ENCODE data around the gene ASPG.

Gene ASPG

DNA sequence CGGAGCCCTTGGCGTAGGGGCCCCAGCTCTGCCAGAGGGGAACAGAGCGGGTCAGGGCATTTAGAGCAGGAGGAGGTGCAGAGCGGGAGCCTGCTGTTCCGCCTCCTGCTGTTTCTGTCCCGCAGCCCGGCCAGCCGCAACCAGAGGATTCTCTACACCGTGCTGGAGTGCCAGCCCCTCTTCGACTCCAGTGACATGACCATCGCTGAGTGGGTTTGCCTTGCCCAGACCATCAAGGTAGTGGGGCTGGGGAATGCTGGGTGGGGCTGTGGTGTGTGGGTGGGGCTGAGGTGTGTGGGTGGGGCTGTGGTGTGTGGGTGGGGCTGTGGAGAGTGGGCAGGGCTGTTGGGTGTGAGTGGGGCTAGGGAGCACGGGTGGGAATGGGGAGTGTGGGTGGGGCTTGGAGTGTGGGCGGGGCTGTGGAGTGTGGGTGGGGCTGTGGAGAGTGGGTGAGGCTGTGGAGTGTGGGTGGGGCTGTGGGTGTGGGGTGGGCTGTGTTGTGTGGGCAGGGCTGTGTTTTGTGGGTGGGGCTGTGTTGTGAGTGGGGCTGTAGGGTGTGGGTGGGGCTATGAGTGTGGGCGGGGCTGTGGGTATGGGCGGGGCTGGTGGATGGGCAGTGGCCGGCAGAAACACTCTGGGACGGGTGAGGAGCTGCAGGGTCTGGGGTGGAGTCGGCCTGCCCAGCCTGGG, 8.0 kb downstream of the ASPG start:
- no peak for DNase-seq (ENCODE audit: low read depth in 2 of 3, low spot score in 1 of 3)

DNA sequence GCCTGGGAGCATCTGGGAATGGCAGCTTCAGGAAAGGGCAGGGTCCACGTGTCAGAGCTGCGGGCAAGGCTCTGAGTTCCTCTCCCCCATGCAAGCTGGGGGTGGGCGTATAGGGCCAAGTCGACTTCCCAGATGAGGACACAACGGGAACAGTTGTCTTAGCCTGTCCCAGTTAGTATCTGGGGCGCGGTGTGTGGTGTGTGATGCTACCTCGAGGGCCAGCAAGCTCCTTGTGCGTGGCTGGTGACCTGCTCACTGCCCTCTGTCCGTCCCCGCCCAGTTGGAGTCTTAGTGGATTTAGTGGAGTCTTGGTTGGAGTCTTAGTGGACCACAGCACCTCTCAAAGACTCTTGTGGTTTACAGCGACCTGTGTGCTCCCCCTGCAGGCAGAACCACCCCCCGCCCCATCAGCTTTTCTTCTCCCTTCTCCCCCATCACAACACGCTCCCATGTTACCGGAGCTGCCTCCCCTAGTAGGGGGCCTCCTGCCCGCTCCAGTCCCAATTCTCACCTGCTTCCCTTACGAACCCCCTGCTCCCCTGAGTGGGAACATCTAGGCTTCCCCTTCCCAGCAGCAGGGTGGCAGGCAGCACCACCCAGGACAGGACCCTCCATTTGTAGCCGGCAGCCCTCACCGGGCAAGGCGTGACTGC, 8.7 kb downstream of the ASPG start:
- DNase-seq (ENCODE audit: low read depth in 2 of 3, low spot score in 1 of 3), result no peak

DNA sequence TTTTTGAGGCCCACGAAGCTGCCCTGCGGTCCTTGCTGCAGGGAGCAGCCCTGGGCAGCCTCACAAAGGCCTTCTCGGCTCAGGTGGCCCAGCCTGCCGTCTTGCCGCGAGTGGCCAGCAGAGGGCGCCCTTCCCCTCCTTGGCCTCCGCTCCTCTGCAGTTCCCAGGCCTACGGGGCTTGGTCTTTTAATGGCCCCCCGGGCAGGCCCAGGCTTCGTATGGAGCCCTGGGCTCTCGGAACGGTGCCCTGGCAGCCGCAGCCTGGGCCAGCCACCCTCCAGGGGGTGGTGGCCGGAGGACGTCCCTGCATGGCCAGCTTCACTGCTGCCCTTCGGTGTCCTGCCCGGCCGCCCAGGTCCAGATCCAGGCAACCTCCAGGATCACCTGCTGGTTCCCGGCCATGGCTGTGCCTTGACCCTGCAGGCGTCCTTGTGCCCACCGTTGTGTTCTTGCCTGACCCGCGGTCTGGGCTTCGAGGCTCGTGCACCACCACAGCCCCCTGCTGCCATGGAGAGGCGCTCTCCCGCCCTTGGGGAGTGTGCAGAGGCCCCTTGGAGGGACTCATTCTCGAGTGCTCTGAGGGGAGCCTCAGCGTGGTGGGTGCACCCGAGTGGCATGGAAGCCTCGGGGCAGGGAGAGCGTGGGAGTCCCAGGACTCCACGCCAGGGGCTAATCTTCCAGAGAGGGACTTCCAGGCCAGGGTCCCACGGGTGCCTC, 9.4 kb downstream of the ASPG start:
- peak; percentile 58 to 81 (median 66) for DNase-seq (ENCODE audit: low read depth in 2 of 3, low spot score in 1 of 3)

DNA sequence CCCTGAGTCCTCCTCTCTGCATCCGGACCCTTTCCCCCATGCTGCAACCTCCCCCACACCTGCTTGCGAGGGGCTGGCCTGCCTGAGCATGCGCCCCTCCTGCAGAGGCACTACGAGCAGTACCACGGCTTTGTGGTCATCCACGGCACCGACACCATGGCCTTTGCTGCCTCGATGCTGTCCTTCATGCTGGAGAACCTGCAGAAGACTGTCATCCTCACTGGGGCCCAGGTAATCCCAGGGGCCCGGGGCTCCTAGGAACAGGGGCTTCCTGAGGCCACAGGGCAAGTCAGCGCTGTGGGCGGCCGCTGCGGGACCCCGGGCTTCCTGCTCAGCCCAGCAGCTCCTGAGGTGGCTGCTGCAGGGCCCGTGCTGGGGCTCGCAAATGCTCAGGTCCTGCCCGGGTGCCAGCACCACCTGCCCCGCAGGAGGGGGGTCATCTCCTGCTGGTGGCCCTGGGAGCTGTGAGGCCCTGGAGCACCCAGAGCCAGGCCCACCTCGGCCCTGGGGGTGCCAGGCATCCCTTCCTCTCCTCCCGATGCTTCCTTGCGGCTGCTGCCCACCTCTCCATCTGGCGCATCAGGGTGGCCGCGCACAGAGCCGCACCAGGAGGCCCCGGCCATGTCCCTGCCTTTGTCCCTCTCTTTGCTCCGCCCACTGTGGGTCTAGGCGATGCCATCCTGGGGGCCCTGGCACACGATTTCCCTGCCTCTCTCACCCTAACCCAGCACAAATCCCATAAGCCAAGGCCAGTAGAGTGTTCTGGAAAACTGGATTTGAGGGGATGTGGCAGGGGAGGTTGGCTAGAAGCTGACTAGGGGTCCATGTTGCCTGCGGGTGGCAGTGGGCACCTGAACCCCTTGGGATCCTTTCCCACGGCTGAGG, 10.2 kb downstream of the ASPG start:
- DNase-seq (ENCODE audit: low read depth in 2 of 3, low spot score in 1 of 3), result no peak

DNA sequence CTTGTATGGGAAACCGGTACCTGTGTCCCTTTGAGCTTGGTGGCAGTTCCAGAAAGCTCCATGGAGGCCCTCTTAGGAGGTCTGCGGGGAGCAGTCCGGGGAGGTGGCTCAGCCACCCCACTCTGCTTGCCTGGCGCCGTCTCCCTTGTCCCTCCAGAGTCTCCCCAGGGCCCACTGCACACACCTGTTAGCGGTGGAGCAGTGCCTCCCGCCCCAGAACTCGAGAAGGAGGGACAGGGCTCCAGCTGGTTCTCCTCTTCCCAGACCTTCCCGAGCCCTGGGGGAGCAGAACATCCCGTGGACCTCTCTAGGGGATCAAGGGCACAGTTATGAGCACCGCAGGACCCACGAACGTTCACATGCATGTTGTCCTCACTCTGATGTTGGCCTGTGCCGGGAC, 10.8 kb downstream of the ASPG start:
- DNase-seq (ENCODE audit: low read depth in 2 of 3, low spot score in 1 of 3), result no peak

DNA sequence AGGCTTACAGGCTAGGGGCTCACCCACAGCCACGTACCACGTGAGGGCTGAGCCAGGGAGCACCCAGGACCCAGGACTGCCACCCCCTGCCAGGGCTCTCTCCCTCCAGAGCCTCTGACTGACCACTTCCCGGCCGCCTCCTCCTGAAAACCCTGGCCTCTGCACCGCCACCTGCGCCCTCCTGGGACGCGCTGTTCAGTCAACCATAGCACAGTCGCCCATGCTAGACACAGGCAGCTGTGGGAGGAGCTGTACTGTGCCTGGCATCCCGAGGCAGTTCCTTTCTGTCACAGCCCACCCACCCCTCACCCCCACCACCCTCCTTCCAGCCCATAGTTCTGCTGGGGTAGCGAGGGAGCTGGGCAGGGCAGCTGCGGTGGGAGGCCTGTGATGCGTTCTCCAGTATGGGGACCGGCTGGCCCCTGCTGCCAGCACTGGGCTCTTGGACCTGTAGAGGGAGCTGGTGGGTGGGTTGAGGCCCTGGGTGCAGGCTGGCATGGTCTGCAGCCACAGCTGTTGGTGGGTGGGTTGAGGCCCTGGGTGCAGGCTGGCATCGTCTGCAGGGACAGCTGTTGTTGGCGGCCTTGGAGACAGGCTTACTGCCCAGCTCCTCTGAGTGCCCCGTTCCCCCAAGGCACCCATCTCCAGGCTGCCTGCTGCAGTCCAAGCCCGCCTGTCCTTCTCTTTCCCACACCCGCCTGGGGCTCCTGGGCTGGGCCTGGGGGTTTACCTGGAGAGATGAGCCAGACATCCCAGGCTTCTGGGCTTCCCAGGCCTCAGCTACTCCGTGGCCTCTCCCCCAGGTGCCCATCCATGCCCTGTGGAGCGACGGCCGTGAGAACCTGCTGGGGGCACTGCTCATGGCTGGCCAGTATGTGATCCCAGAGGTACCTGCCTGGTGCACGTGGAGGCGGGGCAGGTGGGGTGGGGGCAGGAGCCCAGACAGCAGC, 11.5 kb downstream of the ASPG start:
- no peak for DNase-seq (ENCODE audit: low read depth in 2 of 3, low spot score in 1 of 3)

DNA sequence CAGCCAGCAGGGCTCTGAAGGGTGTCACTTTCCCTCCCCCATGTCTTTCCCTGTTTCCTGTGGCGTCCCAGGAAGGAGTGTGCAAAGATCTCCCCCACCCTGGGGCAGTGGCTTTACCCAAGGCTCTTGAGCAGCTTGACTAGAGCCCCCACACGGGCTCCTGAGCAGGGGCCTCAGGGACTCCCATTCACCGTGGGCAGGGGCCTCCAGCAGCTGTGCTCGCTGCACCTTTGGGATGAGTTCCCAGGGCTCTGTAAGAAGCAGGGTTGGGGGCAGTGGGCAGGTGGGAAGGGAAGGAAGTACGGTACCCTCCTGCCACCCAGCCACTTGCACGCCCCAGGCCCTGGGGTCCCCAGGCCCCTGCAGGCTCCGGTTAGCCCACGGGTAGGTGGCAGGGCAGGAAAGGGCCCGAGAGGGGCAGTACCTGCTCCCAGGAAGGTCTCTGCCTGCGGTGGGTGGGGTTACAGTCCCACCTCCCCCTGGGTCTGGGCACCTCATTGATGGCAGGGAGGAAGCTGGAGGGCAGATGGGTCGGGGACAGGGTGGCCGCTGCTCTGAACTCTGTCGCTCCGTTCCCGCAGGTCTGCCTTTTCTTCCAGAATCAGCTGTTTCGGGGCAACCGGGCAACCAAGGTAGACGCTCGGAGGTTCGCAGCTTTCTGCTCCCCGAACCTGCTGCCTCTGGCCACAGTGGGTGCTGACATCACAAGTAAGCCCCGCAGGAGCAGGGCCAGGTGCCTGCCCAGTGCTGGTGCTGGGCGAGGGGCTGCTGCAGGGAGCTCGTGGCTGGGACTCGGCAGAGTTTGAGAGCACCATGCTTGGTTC, 13.0 kb downstream of the ASPG start:
- no peak for DNase-seq (ENCODE audit: low read depth in 2 of 3, low spot score in 1 of 3)

DNA sequence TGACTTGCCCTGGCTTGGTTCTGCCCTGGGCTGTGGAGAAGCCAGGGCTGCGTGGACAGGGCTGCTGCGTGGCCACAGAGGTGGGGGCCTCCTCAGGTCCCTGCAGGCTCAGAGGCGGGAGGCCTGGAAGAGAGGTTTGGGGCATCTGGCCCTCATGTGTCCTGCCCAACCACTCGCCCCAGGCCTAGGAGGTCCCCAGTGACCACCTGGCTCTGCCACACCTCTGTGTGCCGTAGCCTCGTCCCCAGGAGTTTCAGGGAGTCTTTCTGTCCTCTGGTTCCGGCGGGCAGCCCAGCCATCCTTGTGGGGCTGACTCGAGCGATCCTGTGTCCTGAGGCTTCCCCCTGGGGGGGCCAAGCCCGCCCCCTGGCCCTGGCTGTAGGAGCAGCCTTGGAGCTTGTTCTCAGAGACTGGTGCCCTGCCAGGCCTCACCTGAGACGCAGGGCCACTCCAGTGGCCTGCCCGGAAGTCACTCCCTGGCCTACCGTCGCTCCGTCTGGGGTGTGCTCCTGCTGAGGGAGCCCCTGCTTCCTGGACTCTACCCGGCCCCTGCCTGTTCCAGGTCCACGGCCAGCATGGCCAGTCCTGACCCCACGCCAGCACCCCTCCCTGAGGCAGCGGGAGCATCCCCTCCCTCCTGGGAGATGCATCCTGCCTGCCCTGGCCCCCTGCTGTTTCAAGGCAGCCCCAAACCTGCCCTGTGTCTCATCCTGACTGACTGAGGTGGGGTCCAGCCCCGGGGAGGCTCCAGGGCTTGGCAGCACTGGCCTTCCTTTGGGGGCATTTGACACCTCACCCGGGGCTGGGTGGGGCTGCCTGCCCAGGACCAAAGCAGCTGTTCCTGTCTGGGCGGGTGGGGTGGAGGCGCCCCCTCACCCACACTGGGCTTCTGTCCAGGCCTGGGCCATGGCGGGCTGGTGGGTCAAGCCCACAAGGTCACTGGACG, 13.9 kb downstream of the ASPG start:
- no peak for DNase-seq (ENCODE audit: low read depth in 2 of 3, low spot score in 1 of 3)

DNA sequence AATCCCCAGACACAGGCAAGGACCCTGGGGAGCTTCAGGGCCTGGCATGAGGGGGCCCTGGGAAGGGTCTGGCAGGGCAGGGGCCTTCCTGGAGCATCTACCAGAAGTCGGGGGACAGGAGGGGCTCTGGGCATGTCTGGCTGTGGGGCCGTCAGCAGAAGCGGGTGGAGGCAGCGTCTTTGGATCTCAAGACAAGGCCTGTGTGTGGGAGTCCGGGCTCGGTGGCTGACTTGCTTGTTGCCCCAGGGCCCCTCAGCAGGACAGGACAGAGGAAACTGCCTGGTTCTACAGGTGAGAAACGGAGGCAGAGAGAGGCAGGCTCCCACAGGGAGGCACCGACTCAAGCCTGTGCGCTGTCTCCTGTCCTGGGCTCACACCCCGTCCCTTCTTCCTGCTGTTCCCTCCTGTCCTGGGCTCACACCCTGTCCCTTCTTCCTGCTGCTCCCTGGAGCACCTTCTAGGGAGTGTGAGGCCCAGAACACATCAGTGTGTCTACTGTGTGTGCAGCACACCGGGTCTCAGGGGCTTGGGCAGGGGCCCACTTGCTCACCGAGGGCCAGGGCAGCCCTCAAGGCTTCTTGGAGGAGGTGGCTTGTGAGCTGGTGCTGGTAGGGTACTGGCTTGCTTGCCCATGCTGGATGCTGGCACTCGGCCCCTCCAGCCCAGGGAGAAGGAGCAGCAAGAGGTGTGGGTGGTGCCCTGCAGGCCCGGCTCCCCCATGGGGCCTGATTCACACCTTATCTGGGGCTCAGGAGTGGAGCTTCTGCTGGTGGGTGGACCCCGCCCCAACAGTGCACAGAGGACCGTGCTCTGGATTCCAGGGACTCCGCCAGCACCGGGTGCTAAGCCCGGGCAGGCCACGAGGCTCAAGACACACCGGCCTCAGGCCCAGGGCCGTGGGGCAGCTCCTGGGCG, 14.9 kb downstream of the ASPG start:
- DNase-seq (ENCODE audit: low read depth in 2 of 3, low spot score in 1 of 3), result no peak

DNA sequence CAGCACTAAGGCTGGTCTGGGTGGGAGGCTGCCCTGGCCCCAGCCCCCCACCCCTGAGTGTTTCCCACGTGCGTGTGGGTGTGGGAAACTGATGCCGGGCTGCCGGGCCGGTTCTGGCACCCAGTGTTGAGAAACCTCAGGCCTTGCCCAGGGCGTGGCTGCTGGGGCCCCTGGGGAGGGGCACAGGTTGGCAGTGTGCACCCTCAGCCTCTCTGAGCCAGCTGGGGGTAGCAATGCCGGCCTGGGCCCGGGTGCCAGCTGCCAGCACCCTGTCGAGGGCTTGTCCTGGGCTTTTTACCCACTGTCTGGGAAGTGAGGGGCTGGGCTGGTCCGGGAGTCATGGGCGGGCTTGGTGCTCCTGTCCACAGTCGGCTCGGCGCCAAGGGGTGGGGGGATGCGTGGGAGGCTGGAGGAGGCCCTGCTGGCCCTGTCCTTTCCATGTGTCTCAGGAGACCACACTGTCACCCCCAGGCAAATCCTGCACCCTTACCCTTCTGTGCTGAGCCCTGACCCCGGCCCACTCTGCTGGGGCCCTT, 15.7 kb downstream of the ASPG start:
- DNase-seq (ENCODE audit: low read depth in 2 of 3, low spot score in 1 of 3), result no peak

DNA sequence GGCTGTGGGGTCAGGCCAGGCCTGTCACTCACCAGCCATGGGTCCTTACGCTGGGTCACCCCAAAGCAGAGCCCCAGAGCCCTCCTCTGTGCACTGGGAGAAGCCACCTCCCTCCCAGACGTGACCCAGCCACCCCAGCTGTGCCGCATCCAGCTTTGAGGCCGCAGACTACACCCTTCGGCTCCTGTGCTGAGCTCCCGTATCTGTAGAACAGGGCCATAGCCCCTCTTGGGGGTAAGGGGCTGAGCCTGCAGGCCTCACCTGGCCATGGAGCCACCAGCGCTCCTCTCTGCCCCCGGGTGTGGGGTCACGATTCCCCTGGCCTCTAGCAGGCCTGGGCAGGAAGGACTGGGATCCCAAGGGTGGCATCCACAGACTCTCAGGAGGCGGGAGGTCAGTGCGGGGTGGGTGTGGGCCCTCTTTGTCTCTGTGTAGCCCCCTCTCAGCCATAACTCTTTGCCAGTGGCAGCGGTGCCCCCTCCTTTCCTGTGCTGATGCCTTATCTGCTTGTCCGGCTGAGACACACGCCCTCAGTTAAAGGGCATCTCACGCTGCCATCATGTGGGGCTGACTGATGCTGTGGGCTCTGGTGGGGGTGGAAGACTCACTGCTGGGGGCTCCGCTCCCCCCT, 16.3 kb downstream of the ASPG start:
- no peak for DNase-seq (ENCODE audit: low read depth in 2 of 3, low spot score in 1 of 3)

DNA sequence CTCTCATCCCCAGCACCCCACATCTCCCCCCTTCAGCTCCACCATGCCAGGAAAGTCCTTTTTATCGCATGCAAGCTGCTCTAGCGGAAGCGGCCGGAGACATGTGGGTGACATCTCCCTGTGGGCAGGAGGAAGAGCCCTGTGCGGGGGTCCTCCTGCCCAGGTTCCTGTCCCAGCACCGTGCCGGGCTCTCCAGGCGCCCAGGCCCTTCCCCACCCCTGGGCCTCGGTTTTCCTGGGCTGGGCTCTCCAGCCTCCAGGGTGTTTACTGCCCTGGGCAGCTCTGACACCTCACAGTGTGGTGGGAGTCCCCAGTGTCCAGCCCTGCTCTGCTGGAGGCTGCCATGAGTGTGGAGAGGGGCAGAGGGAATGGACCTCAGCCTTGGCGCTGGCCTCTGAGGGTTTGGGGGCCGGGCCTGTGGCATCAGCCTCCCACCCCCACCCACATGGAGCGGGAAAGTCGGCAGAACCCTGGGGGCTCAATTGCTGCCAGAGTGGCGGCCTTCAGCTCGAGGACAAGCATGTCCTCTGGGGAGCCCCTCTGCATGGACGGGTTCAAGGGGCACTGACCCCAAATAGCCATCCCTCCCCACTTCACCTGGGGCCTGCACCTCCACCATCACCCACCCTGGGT, 16.9 kb downstream of the ASPG start:
- no peak for DNase-seq (ENCODE audit: low read depth in 2 of 3, low spot score in 1 of 3)

DNA sequence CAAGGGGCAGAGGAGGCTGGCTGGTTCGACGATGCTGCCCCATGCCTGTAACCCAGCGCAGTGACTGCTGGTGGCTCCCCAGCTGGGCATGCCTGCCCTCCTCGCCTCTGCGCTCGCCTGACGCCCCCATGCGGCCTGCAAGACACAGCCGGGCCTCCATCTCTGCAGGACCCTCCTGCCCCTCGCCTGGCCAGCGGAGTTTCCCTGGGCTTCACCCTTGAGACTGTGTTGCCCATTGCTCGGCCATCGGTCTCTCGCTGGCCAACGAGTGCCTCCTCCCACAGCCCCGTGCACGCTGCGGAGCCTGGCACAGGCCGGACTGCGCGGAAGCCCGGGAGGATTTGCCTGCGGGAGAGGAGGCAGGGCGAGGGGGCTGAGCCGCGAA, 17.6 kb downstream of the ASPG start:
- no peak for DNase-seq (ENCODE audit: low read depth in 2 of 3, low spot score in 1 of 3)

DNA sequence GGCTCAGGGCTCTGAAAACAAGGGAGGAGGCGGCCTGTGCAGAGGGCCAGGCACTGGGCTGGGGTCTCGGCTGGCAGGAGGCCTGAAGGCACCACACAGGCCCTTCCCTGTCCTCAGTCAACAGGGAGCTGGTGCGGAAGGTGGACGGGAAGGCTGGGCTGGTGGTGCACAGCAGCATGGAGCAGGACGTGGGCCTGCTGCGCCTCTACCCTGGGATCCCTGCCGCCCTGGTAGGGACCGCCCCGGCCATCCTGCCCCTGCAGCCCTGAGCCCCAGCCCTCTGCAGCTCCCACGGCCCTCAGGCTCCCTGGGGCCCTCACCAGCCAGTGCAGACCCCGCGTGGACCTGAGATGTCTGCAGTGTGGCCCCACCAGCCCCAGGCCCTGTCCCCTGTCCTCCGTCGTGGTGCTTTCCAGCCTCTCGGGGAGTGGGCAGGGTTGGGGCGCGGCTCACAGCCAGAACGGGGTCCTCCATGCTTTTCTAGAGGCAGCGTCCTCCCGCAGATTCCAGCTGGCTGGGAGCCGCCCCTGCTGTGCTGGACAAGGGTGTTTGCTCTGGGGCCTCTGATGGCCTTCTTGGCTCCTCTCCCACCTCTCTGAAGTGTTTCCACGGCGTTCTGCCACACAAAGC, 18.1 kb downstream of the ASPG start:
- DNase-seq (ENCODE audit: low read depth in 2 of 3, low spot score in 1 of 3), result no peak

DNA sequence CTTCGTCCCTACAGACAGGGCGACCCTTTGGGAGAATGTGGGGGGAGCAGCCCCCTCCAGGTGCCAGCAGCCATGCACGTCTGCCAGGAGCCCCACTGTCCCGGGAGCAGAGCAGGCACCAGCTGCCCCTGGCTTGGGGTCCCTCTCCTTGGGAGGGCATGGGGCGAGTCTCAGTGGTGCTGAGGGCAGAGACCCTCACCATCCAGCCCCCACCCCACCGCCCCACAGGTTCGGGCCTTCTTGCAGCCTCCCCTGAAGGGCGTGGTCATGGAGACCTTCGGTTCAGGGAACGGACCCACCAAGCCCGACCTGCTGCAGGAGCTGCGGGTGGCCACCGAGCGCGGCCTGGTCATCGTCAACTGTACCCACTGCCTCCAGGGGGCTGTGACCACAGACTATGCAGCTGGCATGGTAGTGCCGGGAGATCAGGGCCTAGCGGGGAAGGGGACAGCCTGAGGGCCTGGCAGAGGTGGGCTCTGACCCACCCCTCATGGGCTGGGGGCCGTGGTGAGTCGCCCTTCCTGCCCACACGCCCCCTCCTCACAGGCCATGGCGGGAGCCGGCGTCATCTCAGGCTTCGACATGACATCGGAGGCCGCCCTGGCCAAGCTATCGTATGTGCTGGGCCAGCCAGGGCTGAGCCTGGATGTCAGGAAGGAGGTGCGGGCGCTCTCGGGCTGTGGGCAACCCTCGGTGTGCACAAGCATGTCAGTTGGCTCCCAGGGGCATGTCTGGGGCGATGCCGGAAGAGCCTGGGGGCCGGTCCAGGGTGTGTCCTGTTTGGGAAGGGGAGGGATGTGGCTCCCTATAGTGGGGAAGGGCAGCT, 18.8 kb downstream of the ASPG start:
- no peak for DNase-seq (ENCODE audit: low read depth in 2 of 3, low spot score in 1 of 3)
